HCT116 (cell line): ENCODE measurements around the gene IFT122. TPM values are rescaled to one million over a fixed set of nuclear protein-coding genes. Genes with fewer than 3 reads are reported as not detected.

Source experiments
- ATAC-seq: fragments of 200-7000 bp; cut with Tn5 transposase; 2 replicates; pipeline ENCODE4 v1.9.1; 2020; ENCODE audit warnings: mild to moderate bottlenecking, moderate library complexity
- BruUV-seq: library from RNA; stranded (reverse); fragments of 400-500 nt; replicated peaks from 2 replicates; lab custom pipeline; 2021; lab: Mats Ljungman, UMichigan
- CTCF ChIA-PET: fragments of 300-600 bp; sonication (Branson Sonifier 250); formaldehyde crosslinking; loops from one replicate; lab custom pipeline; 2021; ENCODE audit warnings: antibody characterized with exemption; lab: Charles Lee
- POLR2A ChIA-PET: fragments of 300-600, 350-600 bp; sonication (Branson Sonifier 250); formaldehyde crosslinking; loops from one replicate; lab custom pipeline; 2021; ENCODE audit warnings: antibody characterized with exemption; lab: Charles Lee
- RAD21 ChIA-PET, 2 experiments: fragments of 300-600 bp; sonication (Branson Sonifier 250); formaldehyde crosslinking; loops; one replicate each; lab custom pipeline; 2023; ENCODE audit warnings: low total read pairs in 2 of 2; ENCODE audit not compliant: uncharacterized antibody in 2 of 2, unreplicated experiment in 2 of 2, low non-redundant PET in 1 of 2; lab: Charles Lee
- DNase-seq: peaks from one replicate; pipeline ENCODE4 v3.0.0-alpha.2; 2010; ENCODE audit warnings: low read depth, low spot score
- H2AFZ ChIP-seq: fragments of 200-600 bp; shearing (Covaris generic), sonication (generic); 2 replicates; pipeline ENCODE4 v1.6.1; 2017; ENCODE audit warnings: low read depth, mixed run types, mixed read lengths, antibody characterized with exemption, low read length; ENCODE audit not compliant: poor library complexity, severe bottlenecking
- H3K27ac ChIP-seq: 2 replicates; pipeline ENCODE4 v1.5.1; 2012; ENCODE audit warnings: low read depth, low read length
- H3K27me3 ChIP-seq: fragments of 200-600 bp; sonication (generic); 2 replicates; pipeline ENCODE4 v1.6.1; 2016; ENCODE audit warnings: mixed run types, low read length, mixed read lengths; ENCODE audit not compliant: insufficient read depth
- H3K36me3 ChIP-seq, 2 experiments: fragments of 200-500 bp in 1 of 2; fragments of 200-600 bp in 1 of 2; sonication (Bioruptor generic) in 1 of 2; sonication (generic) in 1 of 2; 2 replicates each; pipeline versions ENCODE4 v1.5.1 to v1.6.1; 2014 to 2016; ENCODE audit warnings: low read length in 2 of 2, inconsistent platforms in 1 of 2, mixed read lengths in 1 of 2, mixed run types in 1 of 2; ENCODE audit not compliant: insufficient read depth in 2 of 2, control insufficient read depth in 1 of 2
- H3K4me1 ChIP-seq, 2 experiments: fragments of 200-600 bp in 1 of 2; sonication (generic) in 1 of 2; 2 replicates each; pipeline versions ENCODE4 v1.5.1 to v1.6.1; 2012 to 2017; ENCODE audit warnings: low read length in 2 of 2, inconsistent platforms in 1 of 2, mild to moderate bottlenecking in 1 of 2, mixed read lengths in 1 of 2, mixed run types in 1 of 2, moderate library complexity in 1 of 2; ENCODE audit not compliant: insufficient read depth in 2 of 2, control insufficient read depth in 1 of 2
- H3K4me2 ChIP-seq: fragments of 200-600 bp; sonication (generic); 2 replicates; pipeline ENCODE4 v1.6.1; 2017; ENCODE audit warnings: mixed run types, low read length, mixed read lengths
- H3K4me3 ChIP-seq, 2 experiments: fragments of 200-600 bp in 1 of 2; sonication (generic) in 1 of 2; replicated peaks in 1 of 2; 2 replicates each; pipeline ENCODE4 v1.5.1; 2011 to 2016; ENCODE audit warnings: low read length in 2 of 2, control low read depth in 1 of 2, low read depth in 1 of 2, mild to moderate bottlenecking in 1 of 2, mixed read lengths in 1 of 2, mixed run types in 1 of 2
- H3K79me2 ChIP-seq: fragments of 200-600 bp; sonication (generic); 2 replicates; pipeline ENCODE4 v1.6.1; 2017; ENCODE audit warnings: mild to moderate bottlenecking, mixed run types, low read length, moderate library complexity, mixed read lengths; ENCODE audit not compliant: insufficient read depth
- H3K9ac ChIP-seq: fragments of 200-600 bp; sonication (generic); 2 replicates; pipeline ENCODE4 v1.6.1; 2016; ENCODE audit warnings: low read length, mixed read lengths
- H3K9me2 ChIP-seq: fragments of 200-600 bp; sonication (generic), shearing (Covaris generic); 2 replicates; pipeline ENCODE4 v1.6.1; 2017; ENCODE audit warnings: mixed run types, mild to moderate bottlenecking, moderate library complexity; ENCODE audit not compliant: insufficient read depth
- H3K9me3 ChIP-seq, 2 experiments: fragments of 200-500 bp in 1 of 2; fragments of 200-600 bp in 1 of 2; sonication (Bioruptor generic) in 1 of 2; sonication (generic) in 1 of 2; 2 replicates each; pipeline ENCODE4 v1.6.1; 2014 to 2017; ENCODE audit warnings: low read length in 2 of 2, mixed read lengths in 2 of 2, inconsistent platforms in 1 of 2, low read depth in 1 of 2, mild to moderate bottlenecking in 1 of 2, mixed run types in 1 of 2, moderate library complexity in 1 of 2; ENCODE audit not compliant: control insufficient read depth in 1 of 2, insufficient read depth in 1 of 2
- H4K20me1 ChIP-seq: fragments of 200-600 bp; sonication (generic), shearing (Covaris generic); 2 replicates; pipeline ENCODE4 v1.6.1; 2017; ENCODE audit warnings: mixed run types, mild to moderate bottlenecking, moderate library complexity; ENCODE audit not compliant: insufficient read depth
- EZH2 ChIP-seq: fragments of 200-600 bp; sonication (generic); IDR thresholded peaks from 2 replicates; pipeline ENCODE4 v1.6.1; 2017; ENCODE audit warnings: antibody characterized with exemption, mixed run types
- RAD21 ChIP-seq: IDR thresholded peaks from 2 replicates; pipeline ENCODE4 v1.6.1; 2012; ENCODE audit warnings: low read depth, mild to moderate bottlenecking
- SIN3A ChIP-seq: IDR thresholded peaks from 2 replicates; pipeline ENCODE4 v1.6.1; 2012; ENCODE audit warnings: low read depth
- SRF ChIP-seq: IDR thresholded peaks from 2 replicates; pipeline ENCODE4 v1.6.1; 2012; ENCODE audit warnings: low read depth
- TCF7L2 ChIP-seq: IDR thresholded peaks from 2 replicates; pipeline ENCODE4 v1.7.0; 2011; ENCODE audit warnings: borderline replicate concordance, inconsistent platforms; ENCODE audit not compliant: insufficient read depth, insufficient read length; ENCODE audit errors: extremely low read depth
- intact Hi-C: fragments of 100-400 bp; cut with micrococcal nuclease; formaldehyde crosslinking; loops from 2 replicates; pipeline ENCODE4 v1.10.0; 2022
- total RNA-seq: library from RNA; stranded (reverse); gene quantifications from one replicate; pipeline ENCODE4 v1.2.1, GENCODE V29; 2021; ENCODE audit not compliant: unreplicated experiment
- TF ChIP-seq, protein P1 (sequence below): IDR thresholded peaks from 2 replicates; pipeline ENCODE4 v1.6.1; 2012; ENCODE audit warnings: low read depth

The IFT122 gene
- total RNA-seq, 1 experiment from 2014 or later, result 21.4 TPM

- ATAC-seq, result no peak
- Histone ChIP-seq H3K27me3 (peaks cover 3% of the 10 kb centered on the region; the same call in 1 of the 2 replicates), H3K4me3 (no peak overlapping the region), H3K9me3 (no peaks in the 10 kb centered on the region), H3K36me3 (no peaks in the 10 kb centered on the region), H3K9me2 (no peaks in the 10 kb centered on the region), H2AFZ (no peak overlapping the region), H4K20me1 (no peaks in the 10 kb centered on the region), H3K4me1 (peaks cover 0 to 5% of the 10 kb centered on the region in 2 experiments; a peak in 1 of 4 replicates), H3K4me2 (no peak overlapping the region), H3K27ac (no peak overlapping the region), H3K9ac (no peak overlapping the region), H3K79me2 (no peaks in the 10 kb centered on the region)
- POLR2A ChIA-PET, result no interaction called here
- no peak for DNase-seq
- intact Hi-C loops, result no loop called here
- CTCF ChIA-PET, result no interaction called here
- no TSS peak for BruUV-seq
- TF ChIP-seq EZH2 (no peak), RAD21 (no peak), TCF7L2 (no peak), SRF (no peak), SIN3A (no peak)
- TF ChIP-seq, protein P1, sequence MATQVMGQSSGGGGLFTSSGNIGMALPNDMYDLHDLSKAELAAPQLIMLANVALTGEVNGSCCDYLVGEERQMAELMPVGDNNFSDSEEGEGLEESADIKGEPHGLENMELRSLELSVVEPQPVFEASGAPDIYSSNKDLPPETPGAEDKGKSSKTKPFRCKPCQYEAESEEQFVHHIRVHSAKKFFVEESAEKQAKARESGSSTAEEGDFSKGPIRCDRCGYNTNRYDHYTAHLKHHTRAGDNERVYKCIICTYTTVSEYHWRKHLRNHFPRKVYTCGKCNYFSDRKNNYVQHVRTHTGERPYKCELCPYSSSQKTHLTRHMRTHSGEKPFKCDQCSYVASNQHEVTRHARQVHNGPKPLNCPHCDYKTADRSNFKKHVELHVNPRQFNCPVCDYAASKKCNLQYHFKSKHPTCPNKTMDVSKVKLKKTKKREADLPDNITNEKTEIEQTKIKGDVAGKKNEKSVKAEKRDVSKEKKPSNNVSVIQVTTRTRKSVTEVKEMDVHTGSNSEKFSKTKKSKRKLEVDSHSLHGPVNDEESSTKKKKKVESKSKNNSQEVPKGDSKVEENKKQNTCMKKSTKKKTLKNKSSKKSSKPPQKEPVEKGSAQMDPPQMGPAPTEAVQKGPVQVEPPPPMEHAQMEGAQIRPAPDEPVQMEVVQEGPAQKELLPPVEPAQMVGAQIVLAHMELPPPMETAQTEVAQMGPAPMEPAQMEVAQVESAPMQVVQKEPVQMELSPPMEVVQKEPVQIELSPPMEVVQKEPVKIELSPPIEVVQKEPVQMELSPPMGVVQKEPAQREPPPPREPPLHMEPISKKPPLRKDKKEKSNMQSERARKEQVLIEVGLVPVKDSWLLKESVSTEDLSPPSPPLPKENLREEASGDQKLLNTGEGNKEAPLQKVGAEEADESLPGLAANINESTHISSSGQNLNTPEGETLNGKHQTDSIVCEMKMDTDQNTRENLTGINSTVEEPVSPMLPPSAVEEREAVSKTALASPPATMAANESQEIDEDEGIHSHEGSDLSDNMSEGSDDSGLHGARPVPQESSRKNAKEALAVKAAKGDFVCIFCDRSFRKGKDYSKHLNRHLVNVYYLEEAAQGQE, result no peak
- RAD21 ChIA-PET, result no interaction called here
These were observed 21.7 kb upstream of the IFT122 start for GRCh38 chr3:129418041-129418973.
